PC-3 (cell line): ENCODE results near the gene WDR59. TPM values are rescaled to one million over a fixed set of nuclear protein-coding genes. Genes with fewer than 3 reads are reported as not detected.
"Not testable (repeated sequence)": the region's sequence is repeated elsewhere in the genome, so short reads cannot be mapped to it uniquely, and the experiment has no call there.

Experiments used
- ATAC-seq: fragments of 200-7000 bp; cut with Tn5 transposase; 2 replicates; pipeline ENCODE4 v1.9.1; 2020; ENCODE audit warnings: mild to moderate bottlenecking, moderate library complexity
- BruUV-seq: library from RNA; stranded (reverse); fragments of 400-500 nt; replicated peaks from 2 replicates; lab custom pipeline; 2021; lab: Mats Ljungman, UMichigan
- CTCF ChIA-PET: fragments of 300-600 bp; sonication (Branson Sonifier 250); formaldehyde crosslinking; loops from one replicate; lab custom pipeline; 2022; ENCODE audit warnings: antibody characterized with exemption; lab: Charles Lee
- POLR2A ChIA-PET: fragments of 300-600 bp; sonication (Branson Sonifier 250); formaldehyde crosslinking; loops from one replicate; lab custom pipeline; 2022; ENCODE audit warnings: antibody characterized with exemption; ENCODE audit not compliant: unreplicated experiment; lab: Charles Lee
- DNase-seq: peaks from one replicate; pipeline ENCODE4 v3.0.0-alpha.2; 2015
- H2AFZ ChIP-seq: fragments of 300-600 bp; sonication (generic); 2 replicates; pipeline ENCODE4 v1.6.0; 2016; ENCODE audit warnings: antibody characterized with exemption, low read length
- H3F3A ChIP-seq: fragments of 300-600 bp; sonication (generic); one replicate; pipeline ENCODE4 v1.6.0; 2017; ENCODE audit warnings: antibody characterized with exemption, low read length, control low read depth, mild to moderate bottlenecking; ENCODE audit not compliant: unreplicated experiment
- H3K27ac ChIP-seq: fragments of 300-600 bp; sonication (generic); 2 replicates; pipeline ENCODE4 v1.5.1; 2016; ENCODE audit warnings: mild to moderate bottlenecking, low read length
- H3K27me3 ChIP-seq: fragments of 300-600 bp; sonication (generic); 2 replicates; pipeline ENCODE4 v1.6.1; 2016; ENCODE audit warnings: low read length, mixed read lengths
- H3K36me3 ChIP-seq: fragments of 300-600 bp; sonication (generic); 2 replicates; pipeline ENCODE4 v1.6.1; 2016; ENCODE audit warnings: low read depth, mixed run types, low read length, mixed read lengths
- H3K4me1 ChIP-seq: fragments of 300-600 bp; sonication (generic); 2 replicates; pipeline ENCODE4 v1.5.1; 2016; ENCODE audit warnings: low read length; ENCODE audit not compliant: insufficient read depth
- H3K4me2 ChIP-seq: fragments of 300-600 bp; sonication (generic); 2 replicates; pipeline ENCODE4 v1.6.0; 2016; ENCODE audit warnings: low read length
- H3K4me3 ChIP-seq: fragments of 300-600 bp; sonication (generic); 2 replicates; pipeline ENCODE4 v1.5.1; 2016; ENCODE audit warnings: mild to moderate bottlenecking, low read length, mixed read lengths
- H3K79me2 ChIP-seq: fragments of 300-600 bp; sonication (generic); 2 replicates; pipeline ENCODE4 v1.6.1; 2017; ENCODE audit warnings: low read length, mixed read lengths
- H3K9ac ChIP-seq: fragments of 300-600 bp; sonication (generic); 2 replicates; pipeline ENCODE4 v1.6.0; 2016; ENCODE audit warnings: mild to moderate bottlenecking, low read length
- H3K9me2 ChIP-seq: fragments of 300-600 bp; sonication (generic); replicated peaks from 2 replicates; pipeline ENCODE4 v1.6.1; 2016; ENCODE audit warnings: mixed run types, low read length, mixed read lengths
- H3K9me3 ChIP-seq: fragments of 300-600 bp; sonication (generic); 2 replicates; pipeline ENCODE4 v1.6.1; 2016; ENCODE audit warnings: low read length, mixed read lengths
- H4K20me1 ChIP-seq: fragments of 300-600 bp; sonication (generic); 2 replicates; pipeline ENCODE4 v1.6.1; 2016; ENCODE audit warnings: low read length, mixed read lengths
- CTCF ChIP-seq: fragments of 300-600 bp; sonication (generic); conservative IDR thresholded peaks from 2 replicates; pipeline ENCODE4 v1.5.1; 2017; ENCODE audit warnings: antibody characterized with exemption, low read depth, mild to moderate bottlenecking, low read length
- EZH2 ChIP-seq: fragments of 300-600 bp; sonication (generic); IDR thresholded peaks from one replicate; pipeline ENCODE4 v1.6.1; 2017; ENCODE audit warnings: antibody characterized with exemption, mild to moderate bottlenecking, low read length; ENCODE audit not compliant: unreplicated experiment
- EZH2phosphoT487 ChIP-seq: fragments of 300-600 bp; sonication (generic); IDR thresholded peaks from 2 replicates; pipeline ENCODE4 v1.6.1; 2018; ENCODE audit warnings: mild to moderate bottlenecking, antibody characterized with exemption, low read length, borderline replicate concordance
- intact Hi-C: fragments of 100-400 bp; cut with micrococcal nuclease; formaldehyde crosslinking; loops from 2 replicates; pipeline ENCODE4 v1.9.0; 2023
- total RNA-seq: library from RNA; depleted of rRNA; stranded (reverse); fragments of >200 nt; gene quantifications from 2 replicates; pipeline ENCODE4 v1.2.3, GENCODE V29; 2014

The WDR59 gene
- total RNA-seq, 1 experiment from 2014 or later = 11.8 TPM

DNA sequence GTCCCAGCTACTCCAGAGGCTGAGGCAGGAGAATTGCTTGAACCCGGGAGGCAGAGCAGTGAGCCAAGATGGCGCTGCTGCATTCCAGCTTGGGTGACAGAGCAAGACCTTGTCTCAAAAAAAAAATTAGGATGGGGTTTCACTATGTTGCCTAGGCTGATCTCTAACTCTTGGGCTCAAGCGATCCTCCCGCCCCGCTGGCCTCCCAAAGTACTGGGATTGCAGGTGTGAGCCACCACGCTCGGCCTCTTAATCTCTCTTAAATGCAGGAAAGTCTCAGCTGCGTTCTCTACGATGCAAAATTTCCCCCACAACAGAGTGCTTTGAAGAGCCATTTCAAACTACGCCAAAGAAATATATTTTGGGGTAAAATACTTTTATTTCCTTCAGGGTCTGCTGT is 5.9 kb upstream of the WDR59 start:
- H3K4me1 ChIP-seq = no peaks in the 10 kb centered on the region
- no peak for TF ChIP-seq EZH2phosphoT487
- no peak for TF ChIP-seq EZH2
- no peak for TF ChIP-seq CTCF
- no peaks in the 10 kb centered on the region for H3K36me3 ChIP-seq
- ChIA-PET POLR2A (no interaction called here), CTCF (no interaction called here)
- no peak overlapping the region for H3K4me3 ChIP-seq
- H3K9ac ChIP-seq = no peak overlapping the region
- no TSS peak for BruUV-seq
- H3K9me2 ChIP-seq = no peaks in the 10 kb centered on the region
- H3K79me2 ChIP-seq = no peaks in the 10 kb centered on the region
- no peak overlapping the region for H3K4me2 ChIP-seq
- H3F3A ChIP-seq = no peaks in the 10 kb centered on the region
- intact Hi-C loops = no loop called here
- H3K27me3 ChIP-seq = no peaks in the 10 kb centered on the region
- H3K27ac ChIP-seq = no peak overlapping the region
- no peaks in the 10 kb centered on the region for H3K9me3 ChIP-seq
- ATAC-seq (no peak), DNase-seq (no peak)
- H4K20me1 ChIP-seq = no peaks in the 10 kb centered on the region
- H2AFZ ChIP-seq = no peak overlapping the region

DNA sequence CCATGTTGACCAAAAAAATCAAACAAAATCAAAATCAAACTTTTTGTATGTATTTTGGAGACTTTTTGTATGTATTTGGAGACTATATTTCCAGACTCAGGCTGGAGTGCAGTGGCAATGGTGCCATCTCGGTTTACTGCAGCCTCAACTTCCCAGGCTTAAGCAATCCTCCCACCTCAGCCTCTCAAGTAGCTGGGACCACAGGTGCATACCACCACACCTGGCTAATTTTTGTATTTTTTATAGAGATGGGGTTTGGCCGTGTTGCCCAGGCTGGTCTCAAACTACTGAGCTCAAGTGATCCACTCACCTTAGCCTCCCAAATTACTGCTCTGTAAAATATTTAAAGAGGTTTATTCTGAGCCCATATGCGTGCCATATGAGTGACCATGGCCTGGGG is 4.9 kb upstream of the WDR59 start:
- H2AFZ ChIP-seq, H3K79me2 ChIP-seq, H3K4me3 ChIP-seq, DNase-seq, H3K27ac ChIP-seq, BruUV-seq, H3K36me3 ChIP-seq, H3K4me2 ChIP-seq, POLR2A ChIA-PET, CTCF ChIA-PET, H3K9me3 ChIP-seq, ATAC-seq, H4K20me1 ChIP-seq, H3K27me3 ChIP-seq, intact Hi-C loops, H3K9ac ChIP-seq, H3K4me1 ChIP-seq, H3K9me2 ChIP-seq, H3F3A ChIP-seq: not testable (repeated sequence)

DNA sequence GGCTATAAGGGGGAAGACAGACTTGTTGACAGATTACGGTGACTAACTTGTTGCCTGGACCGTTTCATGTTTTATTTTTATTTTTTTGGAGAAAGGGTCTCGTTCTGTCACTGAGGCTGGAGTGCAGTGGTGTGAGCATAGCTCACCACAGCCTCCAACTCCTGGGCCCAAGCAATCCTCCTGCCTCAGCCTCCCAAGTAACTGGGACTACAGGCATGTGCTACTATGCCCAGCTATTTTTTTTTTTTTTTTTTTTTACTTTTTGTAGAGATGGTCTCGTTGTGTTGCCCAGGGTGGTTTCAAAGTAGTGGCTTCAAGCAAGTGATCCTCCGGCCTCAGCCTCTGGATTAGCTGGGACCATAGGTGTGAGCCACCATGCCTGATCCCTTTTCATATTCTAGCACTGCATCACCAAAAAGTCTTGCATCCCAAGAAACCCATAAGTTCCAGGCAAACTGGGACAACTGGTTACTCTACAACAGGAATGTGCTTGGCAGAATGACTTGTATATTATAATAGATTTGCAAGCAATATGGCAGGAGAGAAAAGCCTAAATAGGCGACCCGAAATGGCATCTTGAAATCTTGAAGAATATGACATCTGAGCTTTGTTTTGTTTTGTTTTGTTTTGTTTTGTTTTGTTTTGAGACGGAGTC is 2.2 kb upstream of the WDR59 start:
- no TSS peak for BruUV-seq
- Histone ChIP-seq H4K20me1 (no peaks in the 10 kb centered on the region), H3K9me3 (no peaks in the 10 kb centered on the region), H3K79me2 (peaks cover 26% of the 10 kb centered on the region), H3K27ac (no peak overlapping the region), H3K9ac (no peak overlapping the region), H3F3A (no peaks in the 10 kb centered on the region), H3K4me3 (no peak overlapping the region), H3K4me2 (no peak overlapping the region), H3K9me2 (no peaks in the 10 kb centered on the region), H3K36me3 (no peaks in the 10 kb centered on the region), H3K27me3 (no peaks in the 10 kb centered on the region), H3K4me1 (no peaks in the 10 kb centered on the region), H2AFZ (no peak overlapping the region)
- intact Hi-C loops = no loop called here
- POLR2A ChIA-PET = no interaction called here
- DNase-seq (no peak), ATAC-seq (no peak)
- CTCF ChIA-PET = no interaction called here
- TF ChIP-seq EZH2phosphoT487 (no peak), EZH2 (no peak), CTCF (no peak)
